T47D (cell line): ENCODE measurements around the gene SNX7.

Source experiments
- DNase-seq, 2 experiments: peaks; one replicate each; pipeline versions ENCODE4 v3.0.0 to v3.0.0-alpha.2; 2011 to 2012; ENCODE audit warnings: low read depth in 1 of 2, low spot score in 1 of 2
- JUND ChIP-seq: IDR thresholded peaks from 2 replicates; pipeline ENCODE4 v1.6.1; 2012; ENCODE audit warnings: low read depth
- in situ Hi-C: cut with HindIII; loops from 2 replicates; pipeline ENCODE4 v1.10.0; 2016; ENCODE audit warnings: low sequenced_read_pairs, low pct_unique_long_range_greater_than_20kb

SNX7 gene

GRCh38 chr1:98674075-98674781 is 12.7 kb downstream of the SNX7 start:
- no peak for TF ChIP-seq JUND

GRCh38 chr1:98675282-98675681 is 13.8 kb downstream of the SNX7 start:
- in situ Hi-C loops, result no loop called here
- TF ChIP-seq JUND, result no peak
- no peak for DNase-seq

More at GRCh38 chr1:98674075-98674781, 12.7 kb downstream of the SNX7 start:
- in situ Hi-C loops, result no loop called here
- no peak for DNase-seq

- no peak for TF ChIP-seq JUND
- no peak for DNase-seq
- in situ Hi-C loops, result no loop called here
Measured at GRCh38 chr1:98677288-98677687, 15.8 kb downstream of the SNX7 start.

GRCh38 chr1:98681812-98682211 is 20.3 kb downstream of the SNX7 start:
- no peak for DNase-seq
- in situ Hi-C loops, result no loop called here

GRCh38 chr1:98688110-98688739 is 26.7 kb downstream of the SNX7 start:
- no peak for TF ChIP-seq JUND
- DNase-seq, result no peak
- in situ Hi-C loops, result no loop called here

More at GRCh38 chr1:98681812-98682211, 20.3 kb downstream of the SNX7 start:
- TF ChIP-seq JUND, result no peak

- in situ Hi-C loops, result no loop called here
- DNase-seq, result no peak
- no peak for TF ChIP-seq JUND
Measured at GRCh38 chr1:98690576-98690975, 29.1 kb downstream of the SNX7 start.

- no peak for DNase-seq
- no peak for TF ChIP-seq JUND
- in situ Hi-C loops, result no loop called here
Measured at GRCh38 chr1:98692482-98692881, 31.0 kb downstream of the SNX7 start.

- no peak for TF ChIP-seq JUND
- in situ Hi-C loops, result no loop called here
- DNase-seq, result no peak
Measured at GRCh38 chr1:98693385-98693784, 31.9 kb downstream of the SNX7 start.

- DNase-seq, result no peak
- no peak for TF ChIP-seq JUND
- in situ Hi-C loops, result no loop called here
Measured at GRCh38 chr1:98696077-98696476, 34.6 kb downstream of the SNX7 start.

- no peak for TF ChIP-seq JUND
- DNase-seq, result no peak
- in situ Hi-C loops, result no loop called here
Measured at GRCh38 chr1:98697781-98698180, 36.3 kb downstream of the SNX7 start.

- in situ Hi-C loops, result no loop called here
- no peak for TF ChIP-seq JUND
- no peak for DNase-seq
Measured at GRCh38 chr1:98698625-98699024, 37.1 kb downstream of the SNX7 start.

- in situ Hi-C loops, result no loop called here
- no peak for TF ChIP-seq JUND
Measured at GRCh38 chr1:98700228-98700627, 38.7 kb downstream of the SNX7 start.

GRCh38 chr1:98702976-98703375 is 41.5 kb downstream of the SNX7 start:
- TF ChIP-seq JUND, result no peak
- in situ Hi-C loops, result no loop called here
- no peak for DNase-seq

More at GRCh38 chr1:98700228-98700627, 38.7 kb downstream of the SNX7 start:
- no peak for DNase-seq
